Activated naive CD4-positive, alpha-beta T cell treated with anti-CD3 and anti-CD28 coated beads, Interleukin-2, amount 10 ng/mL, durations not matched to agents 7 days and 5 days (primary cell): ENCODE measurements around the gene ATP11C.

Source experiments
- CTCF ChIA-PET: fragments of 350-600 bp; sonication (Branson Sonifier 250); formaldehyde crosslinking; loops from one replicate; lab custom pipeline; 2021; ENCODE audit warnings: antibody characterized with exemption; lab: Charles Lee
- DNase-seq: peaks from one replicate; pipeline ENCODE4 v3.0.0-alpha.2; 2020
- H3K27ac Mint-ChIP-seq: one replicate; pipeline ENCODE4 v1.8.0; 2021; ENCODE audit warnings: mild to moderate bottlenecking, moderate library complexity, mixed read lengths
- H3K27me3 Mint-ChIP-seq: one replicate; pipeline ENCODE4 v1.8.0; 2021; ENCODE audit warnings: mild to moderate bottlenecking, mixed read lengths
- H3K36me3 Mint-ChIP-seq: one replicate; pipeline ENCODE4 v1.8.0; 2021; ENCODE audit warnings: mixed read lengths
- H3K4me1 Mint-ChIP-seq: one replicate; pipeline ENCODE4 v1.8.0; 2021; ENCODE audit warnings: mixed read lengths
- H3K4me3 Mint-ChIP-seq: one replicate; pipeline ENCODE4 v1.8.0; 2021; ENCODE audit warnings: mild to moderate bottlenecking, moderate library complexity, mixed read lengths
- H3K9me3 Mint-ChIP-seq: one replicate; pipeline ENCODE4 v1.8.0; 2021; ENCODE audit warnings: mixed read lengths

The ATP11C gene

DNA sequence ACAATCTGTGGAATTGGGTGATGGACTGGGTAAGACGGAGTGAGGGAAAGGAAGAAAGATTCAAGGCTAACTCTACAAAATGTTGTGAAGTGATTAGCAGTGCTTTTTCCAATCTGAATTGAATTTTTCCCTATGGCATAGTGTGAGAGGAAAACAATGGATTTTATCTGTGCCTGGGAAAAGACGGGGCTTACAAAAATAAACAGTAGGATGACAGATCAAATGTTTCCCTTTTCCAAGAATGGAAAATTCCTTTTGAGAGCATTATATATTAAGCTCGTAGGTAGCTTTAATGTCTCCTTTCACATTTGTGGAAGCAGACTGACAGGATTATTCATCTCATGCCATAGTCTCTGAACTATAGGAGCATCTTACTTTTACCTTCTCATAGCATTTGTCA lies 27.8 kb downstream of the ATP11C start:
- H3K36me3 Mint-ChIP-seq: no peaks in the 10 kb centered on the region
- H3K27me3 Mint-ChIP-seq: no peaks in the 10 kb centered on the region
- H3K4me1 Mint-ChIP-seq: peaks cover 15% of the 10 kb centered on the region
- no peak for DNase-seq
- H3K4me3 Mint-ChIP-seq: no peak overlapping the region
- no peaks in the 10 kb centered on the region for H3K9me3 Mint-ChIP-seq
- no peak overlapping the region for H3K27ac Mint-ChIP-seq
- CTCF ChIA-PET: no interaction called here

DNA sequence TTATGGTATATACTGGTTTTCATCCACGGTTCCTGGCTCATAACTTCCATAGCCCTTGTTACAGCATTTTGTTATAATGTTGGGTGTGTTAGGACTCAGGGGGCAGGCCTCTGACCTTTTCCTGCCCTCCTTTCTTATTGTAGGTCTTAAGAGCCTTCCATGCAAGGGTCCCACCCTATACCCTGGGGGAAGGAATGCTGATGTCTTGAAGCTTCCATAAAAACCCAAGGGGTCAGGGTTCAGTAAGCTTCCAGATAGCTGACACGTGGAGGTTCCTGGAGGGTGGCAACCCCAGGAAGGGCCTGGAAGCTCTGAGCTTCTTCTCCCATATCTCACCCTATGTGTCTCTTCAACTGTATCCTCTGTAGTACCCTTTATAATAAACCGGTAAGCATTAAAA lies 29.6 kb downstream of the ATP11C start:
- Mint-ChIP-seq H3K27me3 (no peaks in the 10 kb centered on the region), H3K4me1 (peaks cover 6% of the 10 kb centered on the region), H3K36me3 (no peaks in the 10 kb centered on the region), H3K27ac (no peak overlapping the region), H3K4me3 (no peak overlapping the region), H3K9me3 (no peaks in the 10 kb centered on the region)
- CTCF ChIA-PET: no interaction called here
- DNase-seq: no peak

DNA sequence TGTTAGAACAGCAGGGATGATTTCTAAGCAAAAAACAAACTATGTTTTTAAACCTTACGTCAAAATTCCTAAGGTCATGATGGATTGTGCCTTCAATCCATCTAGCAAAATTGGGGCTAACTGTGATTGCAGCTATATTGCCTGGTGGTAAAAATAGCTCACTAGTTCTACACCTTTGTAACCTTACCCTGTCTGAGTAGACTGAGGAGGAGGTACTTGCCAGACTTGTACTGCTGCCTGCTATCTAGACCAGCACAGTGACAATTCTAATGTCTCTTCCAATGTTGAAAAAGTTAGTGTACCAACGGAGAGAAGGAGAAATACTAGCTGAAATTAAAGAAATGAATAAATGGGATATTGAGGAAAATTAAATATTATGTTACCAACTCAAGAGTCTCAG lies 30.3 kb downstream of the ATP11C start:
- peaks cover 6% of the 10 kb centered on the region for H3K4me1 Mint-ChIP-seq
- no peak for DNase-seq
- CTCF ChIA-PET: no interaction called here
- no peaks in the 10 kb centered on the region for H3K27me3 Mint-ChIP-seq
- H3K4me3 Mint-ChIP-seq: no peak overlapping the region
- H3K36me3 Mint-ChIP-seq: no peaks in the 10 kb centered on the region
- H3K9me3 Mint-ChIP-seq: no peaks in the 10 kb centered on the region
- no peak overlapping the region for H3K27ac Mint-ChIP-seq

DNA sequence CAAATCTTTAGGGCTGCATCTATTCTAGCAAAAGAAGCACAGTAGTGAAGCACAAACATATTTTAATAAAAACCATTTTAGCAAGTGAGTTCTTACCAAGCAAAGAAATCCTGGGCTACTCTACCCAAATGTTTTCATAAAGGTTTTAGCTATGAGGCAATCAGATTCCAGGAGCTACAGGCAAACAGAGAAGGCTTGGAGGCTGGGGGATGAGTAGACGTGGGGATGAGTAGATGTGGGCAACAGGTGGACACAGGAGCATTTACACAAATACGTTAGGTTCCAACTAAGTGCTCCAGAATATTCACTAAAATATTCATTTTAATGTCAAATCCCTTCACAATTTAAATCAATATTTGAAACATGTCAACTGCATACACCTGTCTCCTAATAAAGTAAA lies 34.5 kb downstream of the ATP11C start:
- H3K9me3 Mint-ChIP-seq: no peaks in the 10 kb centered on the region
- DNase-seq: no peak
- H3K4me3 Mint-ChIP-seq: no peak overlapping the region
- no peaks in the 10 kb centered on the region for H3K27me3 Mint-ChIP-seq
- H3K27ac Mint-ChIP-seq: no peak overlapping the region
- CTCF ChIA-PET: no interaction called here
- H3K4me1 Mint-ChIP-seq: no peaks in the 10 kb centered on the region
- H3K36me3 Mint-ChIP-seq: no peaks in the 10 kb centered on the region

DNA sequence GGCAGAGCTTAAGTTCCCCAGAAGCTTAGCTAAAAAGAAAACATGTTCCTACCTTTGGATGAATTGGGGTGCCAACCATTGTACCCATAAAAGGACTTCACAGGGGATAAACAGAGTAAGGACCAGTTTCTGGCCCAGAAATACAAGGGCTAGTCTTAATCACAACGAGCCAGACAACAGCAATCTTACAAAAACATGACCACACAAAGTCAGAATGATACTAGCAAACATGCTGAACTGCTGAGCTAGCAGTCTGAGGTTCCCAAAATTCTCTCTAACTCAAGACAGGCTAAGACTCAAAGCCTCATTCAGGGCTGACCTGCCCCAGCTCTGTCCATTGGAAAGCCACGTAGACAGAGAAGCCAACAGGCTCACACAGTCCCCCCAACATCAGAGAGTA lies 40.3 kb downstream of the ATP11C start:
- Mint-ChIP-seq H3K27me3 (no peaks in the 10 kb centered on the region), H3K4me1 (no peaks in the 10 kb centered on the region), H3K36me3 (no peaks in the 10 kb centered on the region), H3K9me3 (no peaks in the 10 kb centered on the region), H3K4me3 (no peak overlapping the region), H3K27ac (no peak overlapping the region)
- DNase-seq: no peak
- CTCF ChIA-PET: no interaction called here

DNA sequence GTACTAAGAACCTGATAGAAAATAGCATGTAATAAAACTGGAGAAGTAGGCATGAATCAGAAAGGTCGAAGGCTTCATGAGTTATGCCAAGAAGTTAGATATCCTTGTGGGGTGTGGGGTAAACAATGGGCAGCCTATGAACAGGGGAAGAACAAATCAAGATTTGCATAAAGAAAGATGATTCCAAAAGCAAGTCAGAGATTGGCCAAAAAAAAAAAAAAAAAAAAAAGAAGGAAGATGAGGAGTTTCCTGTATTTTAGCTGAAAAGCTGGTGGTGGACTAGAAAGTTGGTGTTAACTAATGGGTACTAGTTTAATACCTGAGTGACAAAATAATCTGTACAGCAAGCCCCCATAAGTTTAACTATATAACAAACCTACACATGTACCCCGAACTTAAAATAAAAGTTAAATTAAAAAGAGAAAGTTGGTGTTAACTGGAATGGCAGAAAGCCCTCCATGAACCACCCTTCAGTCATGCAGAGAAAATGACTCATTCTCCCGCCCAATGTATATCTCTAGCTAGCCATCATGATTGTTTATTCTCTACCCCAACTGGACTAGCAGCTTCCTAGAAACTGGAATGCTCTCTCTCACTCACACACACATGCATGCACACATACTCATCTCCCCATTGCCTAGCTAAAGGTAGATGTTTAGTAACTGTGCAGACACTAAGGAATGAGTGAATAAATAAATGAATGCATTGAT lies 41.7 kb downstream of the ATP11C start:
- Mint-ChIP-seq H3K4me1 (no peaks in the 10 kb centered on the region), H3K27me3 (no peaks in the 10 kb centered on the region), H3K36me3 (no peaks in the 10 kb centered on the region), H3K9me3 (no peaks in the 10 kb centered on the region), H3K4me3 (no peak overlapping the region), H3K27ac (no peak overlapping the region)
- no peak for DNase-seq
- CTCF ChIA-PET: no interaction called here

DNA sequence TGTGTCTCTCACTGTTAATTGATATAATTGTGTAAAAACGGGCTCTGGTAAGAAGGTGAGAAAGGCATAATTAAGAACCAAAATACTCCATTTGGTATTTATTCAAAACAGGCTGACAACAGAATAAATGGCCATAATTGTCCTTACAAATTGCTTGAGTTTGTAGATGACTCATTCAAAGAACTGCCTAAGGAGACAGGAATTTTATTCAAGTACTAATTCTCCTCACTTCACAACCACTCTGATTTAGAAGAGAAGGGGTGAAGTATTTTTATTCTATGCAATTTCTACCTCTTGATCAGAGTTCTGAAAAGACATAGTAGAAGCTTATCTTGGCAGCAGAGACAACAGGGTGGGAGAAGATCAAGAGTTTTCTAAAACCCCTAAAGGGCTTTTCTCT lies 43.1 kb downstream of the ATP11C start:
- H3K4me3 Mint-ChIP-seq: no peak overlapping the region
- no peaks in the 10 kb centered on the region for H3K36me3 Mint-ChIP-seq
- H3K9me3 Mint-ChIP-seq: no peaks in the 10 kb centered on the region
- H3K4me1 Mint-ChIP-seq: no peaks in the 10 kb centered on the region
- H3K27ac Mint-ChIP-seq: no peak overlapping the region
- CTCF ChIA-PET: no interaction called here
- no peak for DNase-seq
- no peaks in the 10 kb centered on the region for H3K27me3 Mint-ChIP-seq

DNA sequence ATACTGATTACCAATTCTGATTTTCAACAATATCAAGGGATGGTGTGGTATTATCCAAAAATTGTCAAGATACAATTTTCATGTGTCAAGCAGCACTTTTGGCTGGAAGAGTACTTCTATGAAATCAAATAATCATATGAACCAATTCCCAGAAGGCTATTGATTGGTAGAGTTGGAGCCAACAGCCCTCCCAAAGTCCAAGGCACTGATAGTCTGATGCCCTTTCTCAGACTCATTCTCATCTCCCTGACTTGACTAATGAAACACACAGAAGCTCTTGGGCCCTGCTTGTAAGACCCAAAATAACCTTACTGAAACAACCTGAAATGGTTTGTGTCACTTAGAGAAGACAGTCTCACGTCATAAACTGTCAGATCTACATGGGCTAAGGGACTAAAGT lies 48.9 kb downstream of the ATP11C start:
- CTCF ChIA-PET: no interaction called here
- Mint-ChIP-seq H3K36me3 (peaks cover 10% of the 10 kb centered on the region), H3K4me3 (no peak overlapping the region), H3K4me1 (no peaks in the 10 kb centered on the region), H3K9me3 (no peaks in the 10 kb centered on the region), H3K27ac (no peak overlapping the region), H3K27me3 (no peaks in the 10 kb centered on the region)
- DNase-seq: no peak

DNA sequence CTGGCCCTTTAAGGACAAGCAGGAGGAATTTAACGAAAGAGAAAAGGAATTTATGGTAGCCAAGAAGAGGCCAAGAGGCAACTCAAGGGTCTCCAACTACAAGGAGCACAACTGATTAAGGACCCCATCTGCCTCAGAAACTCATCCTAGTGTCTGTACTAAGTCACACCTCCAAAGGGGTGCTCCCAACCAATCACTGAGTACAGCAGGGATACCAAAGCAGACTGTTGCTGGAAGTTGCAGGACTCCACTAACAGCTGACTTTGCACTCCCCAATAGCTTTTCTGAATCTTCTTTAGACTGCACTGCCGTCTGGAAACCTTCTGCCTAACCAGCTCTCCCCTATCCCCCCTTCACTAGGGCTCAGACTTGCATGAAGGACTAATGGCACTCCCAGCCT lies 50.6 kb downstream of the ATP11C start:
- DNase-seq: no peak
- Mint-ChIP-seq H3K9me3 (no peaks in the 10 kb centered on the region), H3K27me3 (no peaks in the 10 kb centered on the region), H3K36me3 (peaks cover 10% of the 10 kb centered on the region), H3K4me1 (no peaks in the 10 kb centered on the region), H3K27ac (no peak overlapping the region), H3K4me3 (no peak overlapping the region)
- CTCF ChIA-PET: no interaction called here

DNA sequence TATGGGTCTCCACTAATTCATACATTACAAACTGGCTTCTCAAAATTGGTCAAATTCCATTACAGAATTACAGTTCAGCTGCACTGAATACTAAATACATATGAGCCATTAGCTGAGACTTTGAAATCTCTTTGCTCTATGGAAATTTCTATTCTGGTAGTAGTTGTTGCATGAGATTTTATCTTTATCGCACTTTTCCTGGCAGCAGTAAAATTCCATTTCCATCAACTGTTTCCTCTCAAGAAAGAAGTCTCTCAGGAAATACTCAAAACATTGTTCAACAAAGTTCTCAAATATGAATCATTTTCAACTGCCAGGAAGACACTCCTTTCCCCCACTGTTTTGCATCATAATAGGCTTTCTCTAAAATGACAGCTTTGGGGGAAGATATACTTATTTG lies 51.3 kb downstream of the ATP11C start:
- no peak for DNase-seq
- no peaks in the 10 kb centered on the region for H3K27me3 Mint-ChIP-seq
- H3K9me3 Mint-ChIP-seq: no peaks in the 10 kb centered on the region
- no peak overlapping the region for H3K27ac Mint-ChIP-seq
- H3K36me3 Mint-ChIP-seq: peaks cover 12% of the 10 kb centered on the region
- CTCF ChIA-PET: no interaction called here
- no peak overlapping the region for H3K4me3 Mint-ChIP-seq
- H3K4me1 Mint-ChIP-seq: no peaks in the 10 kb centered on the region

DNA sequence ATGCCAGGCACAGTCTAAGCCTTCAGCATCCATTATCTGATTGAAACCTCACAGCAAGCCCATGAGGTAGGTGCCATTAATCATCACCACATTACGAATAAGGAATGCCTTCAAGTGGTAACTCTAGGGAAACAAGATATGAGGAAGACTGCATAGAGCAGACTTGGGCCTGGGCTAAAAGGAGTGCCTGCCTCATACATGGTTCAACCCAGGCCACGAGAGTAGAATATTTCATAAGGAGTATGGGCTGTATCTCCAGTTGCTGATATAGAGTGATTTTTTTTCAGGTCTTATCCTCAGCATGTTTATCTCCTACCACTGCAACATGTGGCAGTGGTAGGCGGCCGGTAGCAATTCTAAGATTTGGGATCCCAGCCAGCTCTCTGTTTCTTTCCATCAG lies 51.7 kb downstream of the ATP11C start:
- H3K36me3 Mint-ChIP-seq: peaks cover 12% of the 10 kb centered on the region
- H3K4me3 Mint-ChIP-seq: no peak overlapping the region
- H3K4me1 Mint-ChIP-seq: no peaks in the 10 kb centered on the region
- CTCF ChIA-PET: no interaction called here
- H3K27ac Mint-ChIP-seq: no peak overlapping the region
- H3K27me3 Mint-ChIP-seq: no peaks in the 10 kb centered on the region
- DNase-seq: no peak
- H3K9me3 Mint-ChIP-seq: no peaks in the 10 kb centered on the region

DNA sequence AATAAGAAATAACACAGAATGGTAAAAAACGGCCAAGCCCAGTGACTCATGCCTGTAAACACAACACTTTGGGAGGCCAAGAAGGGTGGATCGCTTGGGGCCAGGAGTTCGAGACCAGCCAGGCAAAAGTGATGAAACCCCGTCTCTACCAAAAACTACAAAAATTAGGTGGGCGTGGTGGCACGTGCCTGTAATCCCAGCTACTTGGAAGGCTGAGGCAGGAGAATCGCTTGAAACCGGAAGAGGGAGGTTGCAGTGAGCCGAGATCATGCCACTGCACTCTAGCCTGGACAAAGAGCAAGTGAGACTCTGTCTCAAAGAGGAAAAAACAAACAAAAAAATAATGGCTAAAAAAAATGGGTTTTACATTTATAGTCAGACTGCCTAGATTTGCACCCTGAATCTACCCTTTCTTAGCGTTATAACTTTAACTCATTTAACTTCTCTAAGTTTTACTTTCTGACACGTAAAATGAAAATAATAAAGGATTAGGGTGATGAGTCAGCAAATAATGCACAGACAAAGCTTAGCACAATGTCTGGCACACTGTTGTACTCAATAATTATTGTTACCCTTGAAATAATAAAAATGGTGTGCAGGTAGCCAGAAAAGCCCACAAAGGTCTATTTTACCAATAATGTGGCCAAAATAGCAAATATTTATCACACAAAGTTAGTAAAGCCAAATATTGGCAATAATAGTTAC lies 55.0 kb downstream of the ATP11C start:
- CTCF ChIA-PET: no interaction called here
- Mint-ChIP-seq H3K27ac (no peak overlapping the region), H3K4me1 (no peaks in the 10 kb centered on the region), H3K27me3 (no peaks in the 10 kb centered on the region), H3K9me3 (no peaks in the 10 kb centered on the region), H3K36me3 (peaks cover 7% of the 10 kb centered on the region), H3K4me3 (no peak overlapping the region)
- no peak for DNase-seq

DNA sequence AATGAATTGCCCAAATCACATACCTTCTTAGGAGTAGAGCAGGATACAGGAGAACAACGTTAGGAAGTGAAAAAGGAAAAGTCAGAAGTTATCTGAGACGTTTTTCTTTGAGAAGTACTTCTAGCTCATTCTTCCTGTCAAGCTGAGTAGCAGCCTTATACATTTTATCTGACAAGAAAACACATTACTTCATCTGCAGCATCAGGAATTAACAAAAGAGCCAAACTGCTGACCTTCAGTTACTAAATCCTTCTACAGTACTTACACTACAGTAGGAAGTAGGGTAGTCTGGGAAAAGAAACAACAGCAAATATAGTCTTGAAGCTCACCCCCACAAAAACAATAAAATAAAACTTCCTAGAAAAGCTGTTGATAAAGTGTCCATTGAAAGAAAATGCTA lies 57.0 kb downstream of the ATP11C start:
- CTCF ChIA-PET: no interaction called here
- DNase-seq: no peak
- Mint-ChIP-seq H3K9me3 (no peaks in the 10 kb centered on the region), H3K4me3 (no peak overlapping the region), H3K27me3 (no peaks in the 10 kb centered on the region), H3K27ac (no peak overlapping the region), H3K4me1 (no peaks in the 10 kb centered on the region), H3K36me3 (peaks cover 5% of the 10 kb centered on the region)

DNA sequence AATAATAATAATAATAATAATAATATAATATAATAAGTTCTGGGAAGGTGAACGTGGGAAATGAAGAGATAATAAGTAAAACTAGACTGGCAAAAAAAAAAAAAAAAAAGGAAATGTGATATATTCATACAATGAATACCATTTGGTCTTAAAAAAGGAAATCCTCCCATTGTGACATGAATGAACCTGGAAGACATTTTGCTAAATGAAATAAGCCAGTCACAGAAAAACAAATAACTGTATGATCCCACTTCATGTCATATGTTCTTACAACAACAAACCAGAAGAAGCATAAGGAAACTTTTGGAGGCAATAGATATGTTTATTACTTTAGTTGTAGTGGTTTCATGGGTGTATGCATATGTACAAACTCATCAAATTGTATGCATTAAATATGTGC lies 63.1 kb downstream of the ATP11C start:
- CTCF ChIA-PET: no interaction called here
- no peak overlapping the region for H3K27ac Mint-ChIP-seq
- no peak overlapping the region for H3K4me3 Mint-ChIP-seq
- H3K9me3 Mint-ChIP-seq: no peaks in the 10 kb centered on the region
- no peaks in the 10 kb centered on the region for H3K27me3 Mint-ChIP-seq
- H3K36me3 Mint-ChIP-seq: peaks cover 7% of the 10 kb centered on the region
- no peak for DNase-seq
- H3K4me1 Mint-ChIP-seq: peaks cover 2% of the 10 kb centered on the region

DNA sequence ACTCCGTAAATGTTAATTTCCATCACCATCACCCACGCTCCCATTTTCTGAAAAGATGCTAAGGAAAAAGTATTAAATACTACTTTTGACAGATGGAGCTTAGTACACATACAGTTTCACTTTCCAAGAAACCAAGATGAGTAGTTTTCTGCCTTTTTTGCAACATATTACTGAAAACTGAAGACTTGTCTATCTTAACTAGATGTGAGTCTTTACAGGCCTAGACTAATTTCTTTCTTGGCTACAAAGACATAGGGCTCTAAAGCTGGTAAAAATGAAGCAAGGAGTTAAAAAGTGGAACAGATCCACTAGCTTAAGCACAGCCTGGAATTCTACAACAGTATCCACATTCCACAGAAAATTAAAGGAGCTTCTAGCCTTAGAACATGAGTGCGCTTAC lies 68.2 kb downstream of the ATP11C start:
- CTCF ChIA-PET: no interaction called here
- Mint-ChIP-seq H3K27me3 (no peaks in the 10 kb centered on the region), H3K36me3 (peaks cover 5% of the 10 kb centered on the region), H3K9me3 (no peaks in the 10 kb centered on the region), H3K27ac (no peak overlapping the region), H3K4me1 (peaks cover 2% of the 10 kb centered on the region), H3K4me3 (no peak overlapping the region)
- no peak for DNase-seq
